Measurements from ENCODE around the gene RPL10A. TPM values are rescaled to one million over a fixed set of nuclear protein-coding genes. Genes with fewer than 3 reads are reported as not detected.
"Not testable (repeated sequence)": the region's sequence is repeated elsewhere in the genome, so short reads cannot be mapped to it uniquely, and the experiment has no call there.

RPL10A gene
- total RNA-seq, 1 donor from 2014 or later = 3,222 TPM

DNA sequence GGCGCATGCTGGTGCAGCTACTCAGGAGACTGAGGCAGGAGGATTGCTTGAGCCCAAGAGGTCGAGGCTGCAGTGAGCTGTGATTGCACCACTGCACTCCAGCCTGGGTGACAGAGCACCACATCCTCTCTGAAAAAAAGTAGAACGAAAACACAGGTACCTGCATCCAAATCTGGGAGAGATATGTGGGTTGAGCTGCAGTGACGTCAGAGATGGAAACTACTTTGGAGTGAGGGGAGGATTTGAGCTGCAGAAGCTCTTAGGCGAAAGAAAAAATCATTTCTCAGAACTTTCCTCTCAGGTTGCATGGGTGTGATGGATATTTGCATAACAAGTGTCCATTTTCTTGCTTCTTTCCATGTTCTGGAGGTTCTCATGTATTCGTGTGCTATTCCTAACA is 48.5 kb downstream of the RPL10A start:
- H3K4me1 ChIP-seq (ENCODE audit: control insufficient read depth in 3 of 3, insufficient read depth in 3 of 3, low read length in 3 of 3) = no peaks in the 10 kb centered on the region
- H3K36me3 ChIP-seq (ENCODE audit: control insufficient read depth in 3 of 3, insufficient read depth in 3 of 3, low read length in 3 of 3) = no peaks in the 10 kb centered on the region
- no peak overlapping the region for H3K27ac ChIP-seq (ENCODE audit: low read depth, low read length)
- no peak overlapping the region for H3K4me3 ChIP-seq (ENCODE audit: low read length in 3 of 3)
- H3K9ac ChIP-seq (ENCODE audit: low read depth in 1 of 3, low read length in 3 of 3) = no peak overlapping the region
- H3K27me3 ChIP-seq (ENCODE audit: control insufficient read depth in 3 of 3, insufficient read depth in 3 of 3, low read length in 3 of 3) = peaks cover 0 to 2% (median 0%) of the 10 kb centered on the region in 3 donors
- H3K9me3 ChIP-seq (ENCODE audit: control insufficient read depth in 3 of 3, low read length in 3 of 3) = no peaks in the 10 kb centered on the region

DNA sequence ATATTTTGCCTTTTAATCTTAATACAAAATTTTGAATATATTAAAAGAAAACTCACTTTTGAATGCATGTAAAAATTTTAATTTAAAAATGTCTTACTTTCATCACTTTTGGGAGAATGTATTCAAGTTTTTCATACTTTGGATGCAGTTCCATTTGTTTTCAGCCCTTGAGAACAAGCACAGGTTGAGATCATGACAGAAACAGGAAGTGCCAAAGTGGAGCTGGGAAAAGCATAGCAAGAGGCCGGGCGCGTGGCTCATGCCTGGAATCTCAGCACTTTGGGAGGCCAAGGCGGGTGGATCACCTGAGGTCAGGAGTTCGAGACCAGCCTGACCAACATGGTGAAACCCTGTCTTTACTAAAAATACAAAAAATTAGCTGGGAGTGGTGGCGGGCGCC is 49.8 kb downstream of the RPL10A start:
- H3K27me3 ChIP-seq (ENCODE audit: control insufficient read depth in 3 of 3, insufficient read depth in 3 of 3, low read length in 3 of 3); H3K9me3 ChIP-seq (ENCODE audit: control insufficient read depth in 3 of 3, low read length in 3 of 3); H3K9ac ChIP-seq (ENCODE audit: low read depth in 1 of 3, low read length in 3 of 3); H3K4me3 ChIP-seq (ENCODE audit: low read length in 3 of 3); H3K27ac ChIP-seq (ENCODE audit: low read depth, low read length); H3K4me1 ChIP-seq (ENCODE audit: control insufficient read depth in 3 of 3, insufficient read depth in 3 of 3, low read length in 3 of 3); H3K36me3 ChIP-seq (ENCODE audit: control insufficient read depth in 3 of 3, insufficient read depth in 3 of 3, low read length in 3 of 3): not testable (repeated sequence)

GRCh38 chr6:35518566-35519312 is 50.5 kb downstream of the RPL10A start:
- no peaks in the 10 kb centered on the region for H3K9me3 ChIP-seq (ENCODE audit: control insufficient read depth in 3 of 3, low read length in 3 of 3)
- peaks cover 3 to 10% (median 4%) of the 10 kb centered on the region in 3 donors for H3K4me1 ChIP-seq (ENCODE audit: control insufficient read depth in 3 of 3, insufficient read depth in 3 of 3, low read length in 3 of 3)
- H3K9ac ChIP-seq (ENCODE audit: low read depth in 1 of 3, low read length in 3 of 3) = no peak overlapping the region
- H3K36me3 ChIP-seq (ENCODE audit: control insufficient read depth in 3 of 3, insufficient read depth in 3 of 3, low read length in 3 of 3) = no peaks in the 10 kb centered on the region
- H3K27me3 ChIP-seq (ENCODE audit: control insufficient read depth in 3 of 3, insufficient read depth in 3 of 3, low read length in 3 of 3) = no peaks in the 10 kb centered on the region
- no peak overlapping the region for H3K27ac ChIP-seq (ENCODE audit: low read depth, low read length)
- no peak overlapping the region for H3K4me3 ChIP-seq (ENCODE audit: low read length in 3 of 3)

DNA sequence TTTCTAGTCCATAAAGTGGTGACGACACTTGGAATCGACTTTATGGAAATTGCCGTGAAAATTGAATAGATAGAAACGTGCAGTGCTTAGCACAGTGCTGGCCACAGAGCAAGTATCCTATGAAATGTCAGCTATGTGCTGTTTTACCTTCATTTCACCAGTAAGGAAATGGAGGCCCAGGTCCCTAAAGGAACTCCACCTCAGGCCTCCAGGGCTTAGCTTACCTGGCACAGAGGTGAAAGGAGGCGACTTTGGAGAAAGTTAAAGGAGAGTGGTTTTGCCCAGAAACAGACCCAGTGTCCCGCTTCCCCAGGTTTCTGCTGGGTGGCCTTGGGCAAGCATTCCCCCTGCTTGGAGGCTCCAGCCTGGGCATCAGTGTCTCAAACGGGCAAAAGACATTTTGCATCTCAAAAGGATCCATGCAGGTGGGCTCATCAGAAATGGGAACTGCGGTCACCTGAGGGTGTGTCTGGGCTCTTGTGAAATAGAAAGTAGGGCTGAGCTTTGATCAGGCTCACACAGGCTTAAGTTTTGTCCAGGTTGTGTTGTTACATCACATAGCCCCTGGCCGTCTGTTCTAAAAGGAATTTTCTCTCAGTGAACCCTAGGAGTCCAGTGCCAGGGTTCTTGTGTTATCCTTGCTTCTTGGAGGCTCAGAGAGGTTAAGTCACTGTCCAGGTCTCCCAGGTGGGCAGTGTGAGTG is 51.3 kb downstream of the RPL10A start:
- no peaks in the 10 kb centered on the region for H3K9me3 ChIP-seq (ENCODE audit: control insufficient read depth in 3 of 3, low read length in 3 of 3)
- no peaks in the 10 kb centered on the region for H3K27me3 ChIP-seq (ENCODE audit: control insufficient read depth in 3 of 3, insufficient read depth in 3 of 3, low read length in 3 of 3)
- peaks cover 3 to 10% (median 4%) of the 10 kb centered on the region in 3 donors for H3K4me1 ChIP-seq (ENCODE audit: control insufficient read depth in 3 of 3, insufficient read depth in 3 of 3, low read length in 3 of 3)
- no peak overlapping the region for H3K27ac ChIP-seq (ENCODE audit: low read depth, low read length)
- H3K36me3 ChIP-seq (ENCODE audit: control insufficient read depth in 3 of 3, insufficient read depth in 3 of 3, low read length in 3 of 3) = no peaks in the 10 kb centered on the region
- H3K9ac ChIP-seq (ENCODE audit: low read depth in 1 of 3, low read length in 3 of 3) = no peak overlapping the region
- H3K4me3 ChIP-seq (ENCODE audit: low read length in 3 of 3) = no peak overlapping the region

Small RNA genes within 50 kb of the gene (small RNA-seq; reads per million reads assigned to genes)
- not detected for gene MIR7111

Other genes starting within 250 kb of the RPL10A start
- 16.7 TPM for gene ZNF76, start 208.7 kb upstream of the RPL10A start, total RNA-seq
- gene DEF6, start 170.6 kb upstream of the RPL10A start, total RNA-seq = 5.2 TPM
- 2.6 TPM for gene PPARD, start 125.8 kb upstream of the RPL10A start, total RNA-seq
- 21.9 TPM for gene FANCE, start 16.1 kb upstream of the RPL10A start, total RNA-seq
- 6.8 TPM for gene TEAD3, start 28.7 kb downstream of the RPL10A start, total RNA-seq
- gene TULP1, start 44.5 kb downstream of the RPL10A start, total RNA-seq = 0.52 TPM
- 6.8 TPM for gene FKBP5, start 220.5 kb downstream of the RPL10A start, total RNA-seq

All from skeletal muscle tissue (tissue), 5 donors.